Stimulated activated CD8-positive, alpha-beta memory T cell treated with anti-CD3 and anti-CD28 coated beads, Interleukin-7, amount 100 ng/mL, for 4 hours (primary cell): ENCODE data around the gene DNAH10.

Experiments used
- DNase-seq, 2 donors: peaks; one replicate each; pipeline ENCODE4 v3.0.0-alpha.2; 2020; ENCODE audit warnings: low read depth in 2 of 2

Gene DNAH10

DNA sequence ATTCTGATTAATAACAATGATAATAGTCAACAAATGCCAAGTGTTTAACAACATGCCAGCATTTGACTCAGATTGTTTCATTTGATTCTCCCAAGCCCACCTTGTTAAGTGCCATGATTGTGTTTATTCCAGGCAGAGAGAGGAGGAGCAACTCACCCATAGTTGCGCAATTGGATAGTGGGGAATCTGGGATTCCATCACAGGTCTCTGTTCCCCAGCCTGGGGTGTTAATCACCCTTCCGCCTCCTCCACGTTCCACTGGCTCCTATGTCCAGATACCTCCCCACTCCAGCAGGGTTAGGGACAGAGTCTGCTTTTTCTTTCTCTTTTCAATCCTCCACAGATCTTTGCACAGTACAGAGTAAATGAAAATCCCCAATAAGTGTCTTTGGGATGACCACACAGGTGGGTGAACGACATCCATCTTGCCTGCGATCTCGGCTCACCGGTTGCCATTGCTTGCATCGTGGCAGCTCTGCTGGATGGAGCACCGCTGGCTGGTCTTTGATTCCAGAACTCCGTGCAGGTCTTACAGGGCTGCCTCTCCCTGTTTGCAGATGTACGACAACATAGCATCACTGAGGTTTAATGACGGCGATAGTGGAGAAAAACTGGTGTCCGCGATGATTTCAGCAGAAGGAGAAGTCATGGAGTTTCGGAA is 78.8 kb downstream of the DNAH10 start:
- DNase-seq: no peak

DNA sequence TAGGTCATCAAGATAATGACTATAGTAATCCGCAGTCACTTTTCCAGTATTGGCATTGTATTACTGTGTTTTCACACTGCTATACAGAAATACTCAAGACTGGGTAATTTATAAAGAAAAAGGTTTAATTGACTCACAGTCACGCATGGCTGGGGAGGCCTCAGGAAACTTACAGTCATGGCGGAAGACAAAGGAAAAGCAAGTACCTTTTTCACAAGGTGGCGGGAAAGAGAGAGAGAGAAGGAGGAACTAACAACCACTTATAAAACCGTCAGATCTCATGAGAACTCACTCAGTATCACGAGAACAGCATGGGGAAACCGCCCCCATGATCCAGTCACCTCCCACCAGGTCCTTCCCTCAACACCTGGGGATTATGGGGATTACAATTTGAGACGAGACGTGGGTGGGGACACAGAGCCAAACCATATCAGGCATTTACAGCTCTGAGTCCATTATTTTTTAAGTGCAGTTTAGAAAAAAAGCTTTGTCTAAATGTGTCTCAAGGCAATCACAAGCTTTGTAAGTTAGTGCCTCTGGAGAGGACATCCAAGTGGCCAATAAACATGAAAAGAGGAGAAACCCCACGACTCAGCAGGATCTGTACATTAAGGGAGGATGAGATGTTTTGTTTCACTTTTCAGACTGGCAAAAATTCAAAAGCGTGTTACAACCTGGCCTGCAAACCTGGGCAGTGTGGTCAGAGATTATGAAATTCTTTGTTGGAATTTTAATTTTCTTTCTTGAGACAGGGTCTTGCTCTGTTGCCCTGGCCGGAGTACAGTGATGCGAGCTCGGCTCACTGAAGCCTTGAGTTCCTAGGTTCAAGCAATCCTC is 82.0 kb downstream of the DNAH10 start:
- DNase-seq: no peak

DNA sequence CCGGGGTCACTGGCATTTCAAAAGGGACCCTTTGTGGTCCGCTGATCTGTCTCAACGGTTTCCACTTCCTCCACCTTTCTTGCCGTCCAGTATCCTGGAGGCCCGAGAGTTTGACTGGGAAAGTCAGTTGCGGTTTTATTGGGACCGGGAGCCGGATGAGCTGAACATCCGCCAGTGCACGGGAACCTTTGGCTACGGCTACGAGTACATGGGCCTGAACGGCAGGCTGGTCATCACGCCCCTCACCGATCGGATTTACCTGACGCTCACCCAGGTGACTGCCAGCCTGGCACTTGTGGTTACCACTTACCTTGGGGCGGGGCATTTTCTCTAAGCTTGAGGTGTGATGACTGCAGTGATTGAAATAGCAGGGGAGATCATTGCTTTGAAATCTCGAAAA is 83.8 kb downstream of the DNAH10 start:
- DNase-seq: no peak

DNA sequence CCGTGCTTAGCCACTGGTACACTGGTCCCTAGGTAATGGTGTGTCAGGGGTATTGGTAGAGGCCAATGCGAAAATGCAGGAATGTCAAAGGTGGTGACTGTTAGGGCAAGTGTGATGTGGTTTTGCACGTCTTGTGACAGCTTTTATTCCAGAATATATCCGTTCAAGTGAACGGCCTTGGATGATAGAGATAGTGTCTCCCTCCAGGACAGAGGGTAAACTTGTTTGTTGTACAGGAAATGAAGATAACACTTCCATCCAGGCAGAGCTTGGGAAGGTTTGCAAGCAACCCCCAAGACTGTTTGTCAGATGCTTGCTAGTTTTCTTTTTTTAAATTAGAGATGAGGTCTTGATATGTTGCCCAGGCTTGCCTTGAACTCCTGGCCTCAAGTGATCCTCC is 84.2 kb downstream of the DNAH10 start:
- no peak for DNase-seq

DNA sequence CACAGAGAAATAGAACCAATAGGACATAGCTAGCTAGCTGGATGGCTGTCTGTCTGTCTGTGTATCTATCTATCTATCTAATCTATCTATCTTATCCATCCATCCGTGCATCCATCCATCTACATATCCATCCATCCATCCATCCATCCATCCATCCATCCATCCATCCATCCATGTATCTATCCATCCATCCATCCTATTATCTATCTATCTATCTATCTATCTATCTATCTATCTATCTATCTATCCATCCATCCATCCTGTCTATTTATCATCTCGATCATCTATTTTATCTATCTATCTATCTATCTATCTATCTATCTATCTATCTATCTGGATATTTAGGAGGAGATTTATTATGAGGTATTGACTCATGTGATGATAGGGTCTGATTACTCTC is 84.9 kb downstream of the DNAH10 start:
- no peak for DNase-seq

DNA sequence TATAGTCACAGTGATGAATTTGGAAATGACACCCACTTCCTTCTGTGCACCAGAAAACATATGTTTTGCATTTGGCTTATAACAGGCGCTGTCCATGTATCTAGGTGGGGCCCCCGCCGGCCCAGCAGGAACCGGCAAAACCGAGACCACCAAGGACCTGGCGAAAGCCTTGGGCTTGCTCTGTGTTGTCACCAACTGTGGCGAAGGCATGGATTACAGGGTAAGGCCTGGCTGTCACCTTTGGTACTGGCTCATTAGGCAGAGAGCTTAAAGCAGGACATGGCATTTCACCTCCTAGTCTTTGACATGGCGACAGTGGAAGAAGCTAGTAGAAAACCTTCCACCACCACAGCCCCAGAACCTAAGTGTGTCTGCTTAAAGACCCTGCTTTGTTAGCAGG is 85.8 kb downstream of the DNAH10 start:
- no peak for DNase-seq

DNA sequence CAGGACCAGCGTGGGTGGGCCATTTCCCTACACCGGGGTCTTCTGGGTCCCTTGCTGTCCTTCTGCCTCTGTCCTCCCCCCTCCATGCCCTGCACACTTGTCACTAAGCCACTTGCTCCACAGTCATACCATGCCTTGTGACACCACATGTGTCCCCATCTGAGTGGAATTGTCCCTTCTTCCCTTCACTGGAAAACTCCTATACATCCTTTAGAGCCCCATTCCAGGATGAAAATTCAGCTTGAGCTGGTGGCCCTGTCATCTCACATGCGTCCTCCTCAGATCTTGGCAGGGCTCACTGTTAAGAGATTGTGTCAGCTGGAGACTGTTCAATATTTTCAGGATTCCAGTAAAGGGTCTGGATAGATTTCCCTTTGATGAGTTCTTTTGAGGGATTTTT is 87.4 kb downstream of the DNAH10 start:
- DNase-seq: no peak

DNA sequence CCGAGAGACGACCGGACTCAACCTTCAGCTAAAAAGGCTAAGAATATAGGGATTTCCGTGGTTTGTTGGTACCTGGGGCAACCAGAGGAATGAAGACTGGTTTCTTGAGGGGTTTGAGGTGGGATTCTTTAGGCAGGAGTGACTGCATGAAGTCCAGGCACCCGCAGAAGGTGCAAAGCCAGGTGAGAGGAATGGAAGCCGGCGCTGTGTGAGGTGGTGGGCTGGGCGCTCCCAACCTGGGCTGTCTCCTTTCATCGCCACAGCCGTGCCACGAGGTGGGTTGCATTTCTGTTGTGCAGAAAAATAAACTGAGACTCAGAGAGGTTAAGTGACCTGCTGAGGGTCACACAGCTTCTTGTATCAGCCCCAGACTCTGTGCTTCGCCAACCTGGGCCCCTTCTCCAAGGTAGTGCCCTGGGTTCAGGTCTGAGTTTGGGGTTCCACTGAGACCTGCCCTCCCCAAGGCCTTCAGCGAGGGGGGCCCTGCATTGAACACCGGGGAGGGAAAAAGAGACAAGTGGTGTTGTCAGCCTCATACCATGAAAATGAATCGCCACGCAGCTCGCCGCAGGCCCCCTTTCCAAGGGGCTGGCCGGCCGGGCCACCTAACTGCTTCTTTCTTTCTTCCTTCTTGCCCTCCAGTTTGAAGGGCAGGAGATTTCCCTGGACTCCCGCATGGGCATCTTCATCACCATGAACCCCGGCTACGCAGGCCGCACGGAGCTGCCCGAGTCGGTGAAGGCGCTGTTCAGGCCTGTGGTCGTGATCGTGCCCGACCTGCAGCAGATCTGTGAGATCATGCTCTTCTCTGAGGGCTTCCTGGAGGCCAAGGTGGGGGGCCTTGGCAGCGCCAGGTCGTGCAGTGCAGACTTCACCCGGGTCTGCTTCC is 88.4 kb downstream of the DNAH10 start:
- no peak for DNase-seq

DNA sequence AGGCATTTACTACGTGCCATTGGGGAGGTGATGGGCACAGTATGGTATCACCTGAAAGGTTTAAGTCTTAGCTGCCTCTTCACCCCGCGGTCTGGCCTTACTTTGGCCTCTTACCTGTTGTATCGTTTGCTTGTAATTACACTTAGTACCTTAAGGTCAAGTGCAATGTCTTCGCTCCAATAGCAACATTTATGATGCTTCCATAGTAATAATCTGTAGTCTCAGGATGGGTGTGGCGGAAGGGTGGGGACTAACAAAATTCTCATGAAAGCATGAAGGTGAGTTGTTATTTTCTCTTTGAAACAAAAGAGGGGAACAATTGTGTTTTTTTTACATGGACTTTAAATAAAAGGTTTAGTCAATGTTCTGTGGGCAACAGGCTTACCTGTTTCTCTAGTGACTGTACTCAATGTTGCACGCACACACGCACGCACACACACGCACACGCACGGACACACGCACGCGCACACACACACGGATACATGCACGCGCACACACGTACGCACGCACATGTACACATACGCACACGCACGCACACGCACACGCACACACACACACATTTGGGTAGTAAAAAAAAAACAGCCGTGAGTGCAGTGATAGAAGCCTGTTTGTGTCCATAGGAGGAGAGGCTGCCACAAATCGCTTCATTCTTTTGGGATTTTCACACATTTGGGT is 91.4 kb downstream of the DNAH10 start:
- no peak for DNase-seq

DNA sequence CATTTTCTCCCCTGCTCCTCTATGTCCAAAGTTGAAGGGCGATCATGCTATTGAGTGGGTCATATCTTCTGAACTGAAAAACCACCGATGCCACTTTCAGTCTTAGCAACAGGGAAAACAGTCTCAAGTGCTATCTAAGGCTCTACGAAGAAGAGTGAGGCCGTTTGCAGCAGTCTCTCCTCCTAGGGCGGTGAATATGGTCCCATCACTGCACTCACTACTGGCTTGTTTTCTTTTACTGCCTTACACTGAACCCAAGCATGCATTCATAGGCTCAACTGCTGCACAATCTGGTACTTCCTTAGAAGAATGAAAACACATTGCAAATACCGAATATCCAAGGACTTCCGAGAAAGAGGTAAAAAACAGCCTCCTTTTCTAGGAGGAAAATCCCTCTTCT is 92.1 kb downstream of the DNAH10 start:
- no peak for DNase-seq

DNA sequence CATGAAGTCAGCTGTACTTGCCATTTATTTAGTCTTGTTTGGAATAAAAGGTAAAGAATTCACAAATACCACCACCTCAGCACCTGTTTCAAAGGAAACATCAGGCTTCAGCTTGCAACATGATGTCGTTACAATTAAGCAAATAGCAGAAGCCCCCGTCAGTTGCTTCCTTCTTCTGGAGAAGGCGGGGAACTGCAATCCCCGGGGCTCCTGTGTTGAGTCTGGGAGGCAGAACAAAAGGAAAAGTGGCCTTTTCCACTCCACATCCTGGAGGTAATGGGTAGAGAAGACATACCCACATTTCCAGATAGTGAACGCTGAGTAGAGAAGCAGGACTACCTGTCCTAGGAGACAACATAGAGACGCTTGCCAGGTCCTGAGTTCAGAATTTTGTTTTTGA is 92.8 kb downstream of the DNAH10 start:
- DNase-seq: no peak

DNA sequence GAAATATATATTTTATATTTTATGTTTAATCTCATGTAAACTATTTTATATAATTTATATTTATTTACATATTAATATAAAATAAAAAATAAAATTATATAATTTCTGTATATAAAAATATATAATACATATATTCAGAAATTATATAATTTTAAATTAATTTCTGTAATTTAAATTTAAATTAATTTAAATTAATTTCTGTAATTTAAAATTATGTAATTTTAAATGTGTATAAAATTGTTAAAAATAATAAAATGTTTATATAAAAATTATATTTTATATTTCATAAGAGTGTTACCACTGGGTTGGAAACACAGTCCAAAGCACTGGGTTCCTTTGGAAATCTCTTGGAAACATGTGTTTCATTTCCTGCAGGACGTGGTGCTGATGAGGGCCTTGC is 94.6 kb downstream of the DNAH10 start:
- DNase-seq: no peak

DNA sequence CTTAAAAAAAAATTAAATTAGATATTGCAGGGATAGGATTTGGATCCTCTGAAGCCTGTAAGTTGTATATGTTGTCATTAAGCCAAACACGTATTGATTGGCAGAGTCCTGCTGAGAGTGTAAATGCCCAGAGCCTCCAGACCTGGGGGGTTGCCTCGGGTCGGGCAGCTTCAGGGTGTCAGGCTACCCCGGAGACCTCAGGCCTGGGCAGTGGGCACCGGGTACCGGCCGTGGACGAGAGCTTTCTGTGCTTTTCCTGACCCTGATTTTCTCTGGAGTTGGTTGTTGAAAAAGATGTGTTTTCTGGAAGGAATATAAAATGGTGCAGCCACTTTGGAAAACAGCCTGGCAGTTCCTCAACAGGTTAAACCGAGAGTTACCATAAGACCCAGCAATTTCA is 96.1 kb downstream of the DNAH10 start:
- no peak for DNase-seq

DNA sequence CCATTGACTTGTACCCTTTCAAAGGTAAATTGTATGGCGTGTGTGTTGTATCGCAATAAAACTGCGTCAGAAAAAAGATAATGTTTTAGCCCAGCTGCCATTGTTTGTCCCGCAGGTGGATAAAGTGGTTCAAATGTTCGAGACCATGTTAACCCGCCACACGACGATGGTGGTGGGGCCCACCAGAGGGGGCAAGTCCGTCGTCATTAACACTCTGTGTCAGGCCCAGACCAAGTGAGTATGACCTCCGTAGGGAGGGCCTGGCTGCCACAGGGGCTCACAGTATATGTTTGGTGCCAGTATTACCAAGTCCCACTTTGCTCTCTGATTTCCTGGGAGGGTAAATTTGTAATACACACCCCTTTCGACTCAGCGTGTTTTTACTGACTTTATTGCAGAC is 96.9 kb downstream of the DNAH10 start:
- DNase-seq: no peak

DNA sequence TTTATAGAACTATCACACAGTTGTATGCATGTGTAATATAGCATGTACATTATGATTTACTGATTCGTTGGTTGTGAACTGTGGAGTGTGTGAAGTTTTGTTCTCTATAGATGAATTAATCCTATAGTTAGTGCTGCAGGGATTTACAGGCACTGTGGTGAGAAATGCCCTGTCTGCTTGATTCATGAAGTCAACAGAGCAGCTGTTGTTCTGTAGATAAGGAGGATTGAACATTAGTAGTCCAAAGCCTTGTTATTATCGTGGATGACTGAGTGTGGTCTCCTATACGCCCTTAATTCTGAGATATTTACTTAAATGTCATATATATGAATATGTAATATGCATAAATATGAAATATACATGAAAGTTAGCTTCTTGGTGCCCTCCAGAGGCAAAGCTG is 98.3 kb downstream of the DNAH10 start:
- DNase-seq: no peak

DNA sequence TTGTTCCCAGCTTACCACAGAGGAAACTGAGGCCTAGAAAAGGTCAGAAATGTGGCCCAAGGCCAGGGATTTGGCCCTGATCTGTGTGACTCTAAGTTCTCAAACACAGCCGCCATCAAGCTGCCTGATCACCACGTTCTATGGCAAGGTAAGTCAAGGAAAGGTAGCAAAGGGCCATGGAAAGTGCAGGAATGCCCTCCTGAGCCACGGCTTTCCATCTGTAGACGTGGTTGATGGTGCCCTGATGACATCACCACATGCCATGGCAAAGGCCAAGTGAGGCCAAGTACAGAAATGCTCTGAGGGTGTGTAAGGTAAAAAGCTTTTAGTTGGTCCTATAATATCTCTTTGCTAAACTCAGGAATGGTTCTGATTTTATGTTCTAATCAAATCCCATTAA is 99.3 kb downstream of the DNAH10 start:
- no peak for DNase-seq

DNA sequence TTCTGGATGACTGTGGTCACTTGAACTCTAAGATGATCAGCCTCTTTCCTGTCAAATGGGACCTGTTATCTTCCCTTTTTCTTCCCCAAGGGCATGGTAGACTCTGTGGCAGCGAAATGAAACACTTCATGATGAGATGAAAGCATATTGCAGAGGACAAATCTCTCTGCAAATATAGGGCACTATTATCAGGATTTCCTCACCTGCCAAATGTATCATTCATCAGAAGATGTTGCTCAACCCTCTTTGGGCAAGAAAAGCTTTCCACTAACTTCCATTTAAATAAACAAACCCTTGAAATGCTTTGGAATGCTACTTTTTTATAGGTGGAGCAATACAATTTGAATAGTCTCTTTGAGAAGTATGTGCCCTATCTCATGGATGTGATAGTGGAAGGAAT is 105.0 kb downstream of the DNAH10 start:
- DNase-seq: no peak

DNA sequence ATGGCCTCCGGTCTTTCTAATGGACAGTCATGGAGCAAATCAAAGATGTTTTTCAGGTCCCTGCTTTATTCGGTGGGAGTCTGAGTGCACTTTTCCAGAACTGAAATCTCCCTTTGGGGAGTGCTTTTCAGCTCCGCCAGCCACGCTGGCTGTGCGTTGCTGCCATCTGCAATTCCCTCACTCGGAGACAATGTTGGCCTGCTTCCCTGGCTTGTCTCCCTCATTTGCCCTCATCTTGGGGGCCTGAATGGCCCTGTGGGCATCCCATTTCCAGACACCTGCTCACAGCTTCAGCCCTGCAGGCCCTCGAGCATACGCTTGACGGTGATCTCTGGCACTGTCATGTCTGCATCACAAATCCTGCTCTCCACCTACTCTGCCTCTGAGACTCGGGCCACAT is 106.7 kb downstream of the DNAH10 start:
- DNase-seq: no peak

DNA sequence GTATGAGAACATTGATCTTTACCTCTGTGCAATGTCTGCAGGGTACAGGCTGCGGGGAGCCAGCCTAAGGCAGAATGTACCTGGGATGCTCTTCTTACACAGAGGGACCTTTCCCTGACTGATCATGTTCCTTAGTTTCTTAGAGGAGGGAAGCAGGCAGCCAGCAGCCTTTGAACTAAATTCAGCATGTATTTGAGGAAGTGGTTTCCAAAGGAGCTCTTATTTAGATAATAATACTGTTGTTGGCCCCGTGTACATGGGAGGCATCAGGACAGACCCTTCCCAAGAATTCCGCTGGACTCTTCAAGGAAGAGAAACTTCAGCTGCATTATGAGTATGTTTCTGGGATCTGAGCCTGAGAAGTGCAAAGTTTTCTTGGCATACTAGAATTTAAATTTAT is 111.7 kb downstream of the DNAH10 start:
- no peak for DNase-seq

DNA sequence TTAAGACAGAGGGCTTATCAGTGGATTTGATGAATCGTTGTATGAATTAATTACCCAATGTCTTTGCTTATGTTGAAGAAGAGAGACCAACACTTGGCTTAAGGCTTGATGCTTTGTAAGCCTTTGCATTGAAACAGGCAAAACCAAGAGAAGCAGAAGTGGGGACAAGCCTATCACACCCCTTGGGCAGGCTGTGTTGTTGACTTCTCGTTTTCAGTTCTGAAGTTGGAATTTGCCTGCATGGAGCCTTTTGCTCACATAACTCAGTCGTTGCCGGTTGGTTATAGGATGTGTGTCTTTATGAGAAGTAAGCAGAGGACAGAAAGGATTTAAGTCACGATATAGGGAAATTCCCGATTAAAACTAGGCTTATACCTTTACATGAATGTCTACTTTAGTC is 115.9 kb downstream of the DNAH10 start:
- DNase-seq: no peak

DNA sequence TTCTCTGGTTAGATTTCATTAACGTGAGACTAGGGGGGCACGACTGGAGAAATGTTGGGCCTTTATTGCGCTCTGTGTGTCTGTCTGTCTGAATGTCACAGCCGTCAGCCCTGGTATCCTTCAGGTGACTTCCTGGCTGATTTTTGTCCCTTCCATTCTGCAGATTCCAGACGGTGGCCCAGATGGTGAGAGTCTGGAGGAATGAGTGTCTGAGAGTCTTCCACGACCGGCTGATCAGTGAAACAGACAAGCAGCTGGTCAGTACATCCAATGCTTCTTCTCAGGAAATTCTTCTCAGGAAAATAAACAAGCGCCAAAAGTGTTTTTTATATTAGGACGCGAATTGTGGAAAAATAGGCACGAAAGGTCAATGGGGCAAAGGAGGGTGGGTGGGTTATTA is 117.0 kb downstream of the DNAH10 start:
- DNase-seq: no peak

DNA sequence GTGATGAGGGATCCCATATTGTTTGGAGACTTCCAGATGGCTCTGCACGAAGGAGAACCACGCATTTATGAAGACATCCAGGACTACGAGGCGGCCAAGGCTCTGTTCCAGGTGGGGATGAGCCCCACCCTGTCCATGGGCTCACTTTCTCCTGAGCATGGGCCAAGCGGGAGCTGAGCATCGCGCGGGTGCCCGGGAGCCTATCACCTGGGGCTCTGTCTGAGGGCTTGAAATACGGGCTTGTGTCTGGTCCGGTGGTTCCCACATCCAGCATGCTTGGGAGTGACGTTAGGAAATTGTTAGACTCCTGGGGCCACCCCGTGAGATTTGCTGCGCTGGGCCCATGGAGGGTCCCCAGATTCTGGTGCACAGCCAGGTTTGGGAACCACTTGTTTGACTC is 117.6 kb downstream of the DNAH10 start:
- DNase-seq: no peak
